NCI-H2171 treated with DMSO at 0.1 percent for 48 hours (cell line): ENCODE data around the gene SF1.

Experiments
- DNase-seq: peaks from one replicate; lab custom pipeline; 2025; lab: John Stamatoyannopoulos, UW

SF1 gene

DNA sequence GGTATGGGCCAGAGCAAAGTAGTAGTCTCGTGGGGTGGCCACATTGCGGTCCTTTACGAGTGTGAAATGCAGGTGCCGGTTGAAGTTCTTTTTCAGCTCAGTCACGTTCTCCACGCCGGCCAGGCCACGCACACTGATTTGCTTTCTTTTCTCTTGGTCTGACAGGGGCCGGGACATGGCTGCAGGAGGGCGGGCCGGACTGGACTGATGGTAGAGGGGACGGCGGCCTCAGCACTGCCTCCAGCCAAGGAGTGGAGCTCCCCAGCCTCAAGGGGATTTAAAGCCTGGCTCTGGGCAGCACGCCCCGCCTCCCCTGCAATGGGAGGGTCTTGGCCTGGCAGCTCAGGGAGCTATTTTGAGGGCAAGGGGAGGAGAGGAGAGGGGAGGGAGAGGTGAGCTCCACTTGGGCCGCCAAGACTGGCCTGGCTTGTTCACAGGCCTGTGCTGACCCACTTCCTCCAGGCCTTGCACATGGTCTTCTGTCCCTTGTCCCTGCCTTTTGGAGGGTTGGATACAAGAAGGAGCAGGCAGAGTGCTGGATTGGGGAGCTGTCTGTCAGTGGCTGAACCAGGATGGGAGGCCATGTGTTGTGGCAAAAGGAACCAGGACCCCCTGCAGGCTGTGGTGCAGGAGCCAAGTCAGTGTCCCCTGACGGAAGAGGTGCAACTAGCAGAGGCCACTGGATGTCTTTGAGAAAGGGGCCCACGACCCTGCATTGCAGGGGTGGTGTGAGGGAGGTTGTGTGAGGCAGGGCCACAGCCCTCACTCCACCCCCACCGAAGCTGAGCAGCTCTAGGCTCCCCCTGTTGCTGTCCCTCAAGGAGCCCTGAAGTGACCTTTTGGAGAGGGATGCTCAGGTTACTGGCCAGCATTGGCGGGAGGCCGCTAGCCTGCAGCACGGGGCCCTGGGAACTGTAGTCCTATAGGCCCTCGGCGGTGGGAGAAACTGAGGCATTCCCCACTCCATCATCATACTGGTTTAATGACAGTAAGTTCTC is 18.3 kb downstream of the SF1 start, which contains the start of gene PYGM:
TSS of gene PYGM (minus strand) at position 253 of the 998 bp plus-strand sequence. CDS start at position 177, 76 bp downstream.
- no peak for DNase-seq

DNA sequence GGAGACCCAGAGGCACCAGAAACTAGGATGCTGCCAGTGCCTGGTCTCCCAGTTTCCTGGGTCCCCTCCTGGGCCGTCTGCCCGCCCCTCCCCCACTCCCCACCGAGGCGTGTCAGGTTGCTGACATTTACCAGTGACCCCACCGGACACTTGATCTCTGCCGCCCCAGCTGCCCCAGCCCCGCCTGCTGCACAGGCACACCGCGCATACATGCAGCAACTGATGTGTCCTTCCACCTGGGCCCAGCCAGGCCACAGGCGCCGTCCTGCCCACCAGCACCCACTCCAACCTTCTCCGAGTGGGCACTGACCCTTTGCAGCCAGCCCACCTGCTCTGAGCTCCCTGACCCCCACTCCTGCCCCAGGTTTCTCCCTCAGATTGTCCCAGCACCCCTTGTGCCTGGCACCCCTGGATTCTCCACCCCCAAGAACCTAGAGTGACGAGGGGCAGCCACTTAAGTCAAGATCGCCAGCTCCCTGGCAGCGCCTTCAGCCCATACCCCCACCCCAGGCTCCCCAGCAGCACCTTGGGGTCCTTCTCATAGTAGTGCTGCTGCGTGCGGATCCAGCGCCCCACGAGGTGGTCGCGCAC is 19.1 kb downstream of the SF1 start:
- DNase-seq: no peak

DNA sequence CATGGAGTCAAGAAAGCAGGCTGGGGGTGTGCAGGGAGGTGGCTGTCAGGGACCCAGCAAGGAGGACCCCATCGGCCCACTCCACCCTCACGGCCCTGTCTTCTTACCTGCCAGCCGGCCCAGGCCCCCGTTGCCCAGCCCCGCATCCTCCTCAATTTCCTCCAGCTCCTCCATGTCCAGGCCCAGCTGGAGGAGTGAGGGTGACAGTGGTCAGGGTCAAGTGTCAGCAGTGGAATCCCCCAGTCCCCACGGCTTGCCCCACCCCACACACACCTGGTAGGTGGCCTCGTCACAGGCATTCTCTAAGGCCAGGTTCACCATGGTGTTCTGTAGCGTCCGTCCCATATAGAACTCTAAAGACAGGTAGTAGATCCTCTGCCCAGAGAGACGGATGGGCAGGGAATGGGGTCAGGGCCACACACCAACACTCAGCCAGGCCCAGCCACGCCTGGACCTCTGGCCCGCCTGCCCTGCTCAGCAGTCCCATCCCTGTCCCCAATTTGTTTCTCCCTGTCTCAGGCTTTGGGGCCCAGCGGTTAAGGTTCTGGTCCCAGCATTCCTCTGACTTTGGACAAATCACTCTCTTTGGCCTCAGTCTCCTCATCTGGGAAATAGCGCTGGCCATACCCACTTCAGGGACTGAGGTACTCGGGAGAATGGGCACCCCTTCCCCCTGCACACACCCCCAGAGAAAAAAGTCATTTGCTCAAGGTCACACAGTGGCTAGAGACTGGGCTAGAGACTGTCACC is 19.8 kb downstream of the SF1 start:
- no peak for DNase-seq

DNA sequence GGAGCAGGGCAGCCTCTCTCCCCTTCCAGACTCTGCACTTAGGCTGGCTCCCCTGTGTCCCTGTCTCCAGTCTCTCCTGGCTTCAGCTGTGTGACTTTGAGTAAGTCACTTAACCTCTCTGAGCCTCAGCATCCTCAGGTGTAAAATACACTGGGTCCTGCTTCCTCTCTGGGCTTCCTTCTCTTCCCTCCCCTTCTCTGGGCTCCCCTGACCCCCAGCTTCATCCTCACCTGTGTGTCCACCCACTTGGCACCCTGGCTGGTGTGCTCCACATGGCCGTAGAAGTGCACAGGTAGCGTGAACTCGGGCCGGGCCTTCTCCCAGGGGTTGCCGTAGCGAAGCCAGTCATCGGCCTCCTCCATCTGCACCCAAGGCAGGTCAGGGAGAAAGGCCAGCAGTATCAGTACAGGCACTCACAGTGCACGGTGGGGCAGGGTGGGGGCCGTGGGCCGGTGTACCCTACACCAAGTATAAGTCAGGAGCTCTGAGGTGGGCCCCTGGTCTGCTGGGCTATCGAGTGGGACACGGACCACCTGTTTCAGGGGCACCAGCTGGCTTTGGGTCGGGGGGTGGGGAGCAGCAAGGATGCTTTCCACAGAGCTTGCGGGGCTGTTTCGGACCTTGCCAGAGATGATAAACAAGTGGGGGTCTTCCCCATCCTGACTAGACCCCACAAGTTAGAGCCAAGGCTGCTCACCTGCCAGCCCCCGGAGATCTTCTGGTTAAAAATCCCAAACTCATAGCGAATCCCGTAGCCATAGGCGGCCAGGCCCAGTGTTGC is 20.6 kb downstream of the SF1 start:
- no peak for DNase-seq

DNA sequence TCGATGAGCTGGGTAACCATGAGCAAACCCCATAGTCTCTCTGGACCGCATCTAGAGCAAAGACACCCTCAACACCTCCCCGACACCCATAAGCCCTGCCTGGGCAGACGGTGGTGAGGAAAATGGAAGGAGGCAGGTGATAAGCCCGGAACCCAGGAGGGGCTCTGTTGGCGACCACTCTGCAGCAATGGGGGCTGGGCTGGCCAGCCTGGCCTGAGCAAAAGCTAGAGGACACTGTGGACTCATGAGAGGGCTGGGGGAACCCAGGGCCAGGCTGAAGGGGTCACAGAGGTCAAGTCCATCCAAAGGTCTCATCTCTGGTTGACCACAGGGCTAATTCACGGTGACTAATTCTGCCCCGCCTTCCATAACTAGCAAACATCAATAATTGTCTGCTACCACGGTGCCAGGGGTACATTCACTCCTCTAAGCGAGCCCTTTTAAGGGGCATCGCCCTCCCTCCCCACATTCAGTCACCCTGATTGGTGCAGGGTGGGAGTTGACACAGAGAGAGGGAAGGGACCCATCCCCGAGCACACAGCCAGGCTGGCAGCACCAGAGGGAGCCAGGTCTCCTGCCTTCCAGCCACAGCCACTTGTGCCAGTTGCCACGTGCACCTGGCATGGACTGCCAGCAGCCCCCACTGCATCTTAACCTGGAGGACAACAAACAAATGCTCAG is 22.5 kb downstream of the SF1 start:
- no peak for DNase-seq

DNA sequence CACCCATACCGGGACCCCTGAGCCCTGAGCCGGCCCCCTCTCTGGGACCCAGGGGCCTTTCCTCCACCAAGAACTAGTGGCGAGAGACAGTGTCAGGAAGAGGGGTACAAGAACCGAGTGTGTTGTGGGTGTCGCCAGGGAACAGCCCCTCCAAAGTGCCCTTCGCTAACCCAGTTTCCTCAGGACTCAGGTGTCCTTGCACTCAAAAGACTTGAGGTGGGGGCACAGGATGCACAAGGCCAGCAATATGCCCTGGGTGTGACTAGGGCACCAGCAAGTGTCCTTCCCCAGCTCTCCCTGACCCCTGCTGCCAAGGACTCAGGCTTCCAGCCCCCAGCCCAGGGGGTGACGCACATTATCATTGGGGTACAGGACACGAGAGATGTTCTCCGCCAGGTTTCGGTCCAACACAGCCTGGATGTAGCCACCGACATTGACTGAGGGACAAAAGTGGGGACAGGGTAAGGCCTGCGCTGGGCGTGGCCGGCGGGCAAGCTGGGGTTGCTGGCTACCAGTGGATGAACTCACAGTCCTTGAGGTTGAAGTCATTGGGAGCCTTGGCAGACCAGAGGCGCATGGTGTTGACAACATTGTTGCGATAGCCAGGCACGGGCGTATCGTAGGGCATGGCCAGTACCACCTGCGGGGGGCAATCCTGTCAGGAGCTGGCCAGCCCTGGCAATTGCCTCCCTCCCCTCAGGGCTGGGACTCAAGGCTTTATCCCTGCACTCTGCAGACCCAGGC is 23.3 kb downstream of the SF1 start:
- DNase-seq: no peak

DNA sequence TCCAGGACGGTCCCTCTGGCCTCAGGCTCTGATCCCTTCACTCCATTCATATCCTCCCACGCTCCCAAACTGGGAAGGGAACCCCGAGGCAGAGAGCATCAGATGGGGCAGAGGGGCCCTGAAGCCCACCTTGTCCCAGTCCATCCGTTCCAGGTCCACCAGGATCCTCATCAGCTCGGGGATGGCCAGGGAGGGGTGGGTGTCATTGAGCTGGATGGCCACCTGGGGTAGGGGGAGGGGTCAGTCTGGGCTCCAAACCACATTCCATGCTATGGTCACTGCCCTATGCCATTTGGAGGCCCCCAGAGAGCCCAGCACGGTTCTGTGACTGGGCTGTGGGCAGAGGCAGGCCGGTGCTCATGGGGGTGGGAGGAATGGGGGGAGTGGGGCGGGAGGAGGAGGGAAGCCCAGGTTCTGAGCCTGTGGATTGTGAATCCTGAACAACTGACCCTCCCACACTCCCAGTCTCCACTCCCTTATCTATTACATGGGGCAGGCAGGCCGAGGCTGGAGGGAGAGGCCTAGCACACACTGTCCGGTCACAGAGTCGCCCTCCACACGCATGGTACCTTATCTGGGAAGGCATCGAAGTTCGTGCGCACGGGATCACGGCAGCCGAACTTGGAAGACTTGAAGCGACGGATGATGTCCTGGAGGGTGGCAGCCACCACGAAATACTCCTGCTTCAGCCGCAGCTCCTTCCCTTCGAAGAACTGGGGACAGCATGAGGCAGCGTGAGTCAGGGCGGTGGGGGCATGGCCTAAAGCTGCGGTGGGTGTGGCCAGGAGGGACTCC is 24.0 kb downstream of the SF1 start:
- DNase-seq: no peak

DNA sequence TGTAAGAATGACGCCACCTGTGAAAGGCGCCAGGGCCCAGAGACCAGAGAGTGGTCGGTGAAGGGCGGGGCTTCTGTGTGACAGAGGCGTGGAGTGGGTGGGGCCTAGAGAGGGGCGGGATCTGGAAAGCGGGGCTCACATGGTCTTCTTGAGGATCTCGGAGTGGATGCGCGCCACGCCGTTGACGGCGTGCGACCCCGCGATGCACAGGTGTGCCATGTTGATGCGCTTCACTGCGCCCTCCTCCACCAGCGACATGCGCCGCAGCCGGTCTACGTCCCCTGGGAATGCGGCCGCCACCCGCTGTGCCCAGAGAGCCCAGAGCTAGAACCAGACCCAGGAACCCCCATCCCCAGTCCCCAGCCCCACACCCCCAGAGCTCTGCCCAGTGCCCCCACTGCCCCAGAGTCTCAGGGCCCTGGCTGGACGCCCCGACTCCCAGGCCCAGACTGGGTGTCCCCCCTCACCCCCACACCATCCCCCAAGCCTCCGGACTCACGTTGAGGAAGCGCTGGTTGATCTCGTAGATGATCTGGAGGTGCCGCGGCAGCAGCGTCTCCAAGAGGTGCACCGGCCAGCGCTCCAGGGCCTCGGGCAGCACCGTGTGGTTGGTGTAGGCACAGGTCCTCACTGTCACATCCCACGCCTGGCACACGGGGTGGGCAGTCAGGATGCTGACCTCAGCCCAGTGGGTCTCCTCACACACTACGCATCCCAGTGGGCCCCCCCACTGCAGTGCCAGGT is 24.8 kb downstream of the SF1 start:
- DNase-seq: no peak

DNA sequence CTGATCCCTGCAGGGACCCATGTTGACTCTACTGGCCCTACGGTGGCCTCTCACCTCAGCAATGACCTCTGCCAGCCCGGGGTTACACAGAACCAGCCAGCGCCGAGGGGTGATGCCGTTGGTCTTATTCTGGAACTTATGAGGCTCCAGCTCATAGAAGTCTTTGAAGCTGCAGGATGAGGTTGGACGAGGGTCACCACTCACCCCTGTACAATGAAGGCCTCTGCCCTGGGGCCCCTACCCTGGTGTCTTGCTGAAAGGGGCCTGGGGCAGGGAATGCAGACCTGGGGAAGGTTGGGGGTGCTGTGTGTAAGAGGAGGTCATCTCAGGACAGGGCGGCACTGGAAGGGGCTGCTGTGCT is 25.3 kb downstream of the SF1 start:
- DNase-seq: no peak

DNA sequence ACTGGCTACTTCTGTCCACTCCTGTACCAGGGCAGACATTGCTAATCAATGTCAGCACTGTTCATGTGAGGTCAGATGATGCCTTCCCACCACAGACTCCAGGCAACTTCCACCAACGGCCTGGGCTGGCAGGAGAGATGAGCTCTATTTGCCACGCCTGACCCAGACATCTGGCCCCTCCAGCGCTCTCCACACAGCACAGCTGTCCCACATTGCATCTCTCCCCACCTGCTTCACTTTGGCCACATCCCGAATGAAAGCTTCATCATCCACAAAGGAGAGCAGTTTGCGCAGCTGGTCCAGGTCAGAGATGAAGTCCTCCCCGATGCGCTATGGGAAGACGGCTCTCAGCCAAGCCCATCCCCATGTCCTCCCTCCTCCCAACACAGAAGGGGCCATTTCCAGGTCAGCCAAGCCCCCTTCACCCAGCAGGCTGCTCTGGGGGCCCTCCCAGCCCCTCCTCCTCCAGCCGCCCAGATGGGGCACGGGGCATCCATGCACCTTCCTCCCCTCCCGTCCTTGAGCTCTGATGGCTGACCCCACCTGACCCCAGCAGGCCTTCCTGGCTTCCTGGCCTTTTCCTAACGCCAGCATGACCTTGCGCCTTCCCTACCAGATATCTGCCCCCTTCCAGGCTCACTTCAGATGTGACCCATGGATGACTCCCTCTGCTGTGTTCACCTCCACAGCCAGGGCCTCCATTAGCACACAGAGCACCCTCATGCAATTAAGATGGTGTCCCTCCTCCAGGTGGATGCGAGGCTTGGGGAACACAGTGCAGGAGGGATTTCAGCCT is 26.0 kb downstream of the SF1 start:
- DNase-seq: no peak

DNA sequence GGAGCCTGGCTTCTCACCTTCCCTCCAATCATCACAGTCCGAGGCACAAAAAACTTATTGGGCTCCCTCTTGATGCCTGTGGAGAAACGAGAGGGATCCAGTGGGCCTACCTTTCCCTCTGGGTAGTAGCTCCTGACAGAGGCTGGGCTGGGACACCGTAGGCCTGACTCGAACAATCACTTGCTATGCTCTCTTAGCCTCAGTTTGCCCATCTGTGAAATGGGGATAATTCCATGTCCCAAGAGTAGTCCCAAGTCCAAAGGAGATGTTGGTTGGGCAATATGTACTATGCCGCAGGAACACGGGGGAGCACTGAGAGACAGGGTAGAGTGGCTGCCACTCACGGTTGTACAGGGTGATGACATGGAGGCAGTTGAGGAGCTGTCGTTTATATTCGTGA is 26.8 kb downstream of the SF1 start:
- no peak for DNase-seq

DNA sequence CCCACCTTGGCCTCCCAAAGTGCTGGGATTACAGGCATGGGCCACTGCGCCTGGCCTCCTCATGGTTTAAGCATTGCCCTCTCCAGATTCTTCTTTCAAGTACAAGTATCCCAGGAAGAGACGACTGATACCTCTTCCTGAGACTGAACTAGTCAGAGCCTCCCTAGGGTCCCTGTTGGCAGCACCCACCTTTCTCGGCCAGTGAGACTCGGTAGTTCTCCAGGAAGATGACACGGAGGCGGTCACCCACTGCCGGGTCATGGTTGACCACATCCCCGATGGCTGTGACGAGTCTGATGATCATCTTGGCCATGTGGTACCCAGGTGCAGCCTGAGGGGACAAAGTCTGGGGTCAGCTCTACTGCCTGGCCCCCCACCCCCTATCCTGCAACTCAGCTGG is 27.2 kb downstream of the SF1 start:
- no peak for DNase-seq

DNA sequence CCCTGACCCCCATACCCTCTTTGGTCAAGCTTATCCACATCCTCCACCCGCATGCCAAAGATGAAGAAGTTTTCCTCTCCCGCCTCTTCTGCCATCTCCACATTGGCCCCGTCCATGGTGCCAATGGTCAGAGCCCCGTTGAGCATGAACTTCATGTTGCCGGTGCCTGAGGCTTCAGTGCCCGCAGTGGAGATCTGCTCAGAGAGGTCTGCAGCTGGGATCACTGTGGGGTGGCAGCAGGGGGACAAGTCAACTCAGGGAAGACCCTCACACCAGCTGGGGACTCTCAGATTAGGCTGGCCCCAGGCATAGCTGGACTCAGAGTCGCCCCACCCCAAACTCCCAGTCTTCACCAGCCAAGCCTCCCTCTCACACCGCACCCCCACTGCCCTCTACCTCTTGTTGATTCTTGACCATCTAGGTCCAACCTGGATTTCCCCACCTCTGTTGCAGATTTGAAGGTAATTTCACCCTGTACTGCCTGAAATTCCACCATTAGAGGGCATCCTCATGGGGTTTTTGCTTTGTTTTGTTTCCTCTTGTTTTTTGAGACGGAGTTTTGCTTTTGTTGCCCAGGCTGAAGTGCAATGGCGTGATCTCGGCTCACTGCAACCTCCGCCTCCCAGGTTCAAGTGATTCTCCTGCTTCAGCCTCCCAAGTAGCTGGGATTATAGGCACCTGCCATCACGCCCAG is 27.8 kb downstream of the SF1 start:
- DNase-seq: no peak

DNA sequence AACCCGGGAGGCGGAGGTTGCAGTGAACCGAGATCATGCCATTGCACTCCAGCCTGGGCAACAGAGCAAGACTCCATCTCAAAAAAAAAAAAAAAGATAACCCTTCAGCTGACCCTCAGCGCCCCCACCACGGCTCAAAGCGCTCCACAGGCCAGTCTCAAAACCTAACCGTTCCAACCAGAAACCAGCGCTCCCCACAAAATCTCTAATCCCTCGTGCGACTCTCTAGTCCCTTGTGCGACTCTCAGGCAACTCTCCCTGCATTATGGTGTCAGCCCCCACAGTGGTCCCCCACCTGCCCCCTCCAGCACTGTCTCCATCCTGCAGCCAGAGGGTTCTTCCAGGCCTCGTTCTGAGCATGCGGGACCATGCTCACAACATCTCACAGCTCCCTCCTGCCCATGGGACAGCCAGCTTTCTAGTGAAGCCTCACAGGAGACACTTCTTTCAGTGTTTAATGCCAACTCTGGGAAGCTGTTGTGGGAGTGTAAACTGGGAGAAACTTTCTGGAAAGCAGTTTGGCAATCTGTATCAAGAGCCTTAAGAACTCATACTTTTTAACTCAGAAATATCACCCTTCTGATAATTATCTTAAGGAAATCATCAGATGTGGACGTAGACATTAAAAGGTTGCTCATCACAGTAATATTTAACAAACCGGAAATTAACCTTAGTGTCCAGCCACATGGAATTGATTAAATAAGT is 30.2 kb downstream of the SF1 start:
- DNase-seq: no peak

DNA sequence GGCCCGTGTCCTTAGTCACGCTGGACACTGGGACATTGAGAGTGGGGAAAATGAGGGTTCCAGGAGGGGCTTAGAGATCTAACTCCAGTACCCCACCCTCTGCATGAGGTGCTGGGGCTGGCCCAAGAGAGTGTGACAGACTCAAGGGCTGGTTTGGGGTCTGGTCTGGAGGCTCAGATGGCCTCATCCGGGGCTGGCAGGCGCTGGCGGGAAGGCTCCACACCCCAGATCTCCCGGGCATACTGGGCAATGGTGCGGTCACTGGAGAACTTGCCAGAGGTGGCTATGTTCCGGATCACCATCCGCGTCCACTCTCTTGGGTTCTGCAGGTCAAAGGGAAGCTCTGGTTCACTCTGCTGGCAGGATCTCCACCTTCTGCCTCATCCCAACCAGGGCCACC is 31.9 kb downstream of the SF1 start:
- DNase-seq: no peak

DNA sequence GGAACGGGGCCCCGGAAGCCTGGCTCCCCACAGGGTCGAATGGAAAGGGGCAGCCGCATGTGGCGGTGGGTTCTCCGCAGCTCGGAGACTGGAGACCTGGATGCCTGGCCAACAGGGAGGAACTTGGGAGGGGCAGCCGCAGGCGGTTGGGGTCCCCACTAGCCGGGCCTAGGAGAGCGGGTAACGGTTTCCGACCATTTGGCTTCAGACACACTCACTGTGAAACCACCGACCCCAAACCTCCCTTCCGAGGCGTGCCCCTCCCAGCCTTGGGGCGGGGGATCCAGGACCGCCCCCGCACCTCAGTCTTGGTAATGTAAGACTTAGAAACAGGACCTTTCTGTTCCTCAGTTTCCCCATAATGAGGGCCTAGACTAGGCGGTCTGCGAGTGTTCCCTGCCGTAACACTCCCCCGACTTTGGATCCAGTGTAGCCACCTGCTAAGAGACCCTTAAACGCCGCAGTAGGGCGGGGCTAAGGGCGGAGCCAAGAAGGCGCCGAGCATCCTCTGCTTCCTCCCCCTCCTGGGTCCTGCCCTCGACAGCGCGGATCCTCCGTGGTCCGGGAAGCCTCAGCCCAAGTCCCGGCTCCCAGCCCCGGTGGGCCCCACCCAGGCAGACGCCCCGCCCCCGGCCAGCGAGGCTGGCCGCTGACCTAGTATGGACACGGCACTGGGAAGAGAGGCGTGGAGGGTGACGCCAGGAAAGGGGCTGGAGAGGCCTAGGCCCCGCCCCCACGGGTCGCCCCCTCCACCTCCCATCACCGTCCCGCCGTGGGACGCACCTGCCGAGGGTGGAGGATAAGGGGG is 32.6 kb downstream of the SF1 start:
- no peak for DNase-seq
